ENCODE measurements around the gene MACROD2.

- TF ChIP-seq POLR2A (IDR thresholded peaks at IDR 0.05; ENCODE audit: low read depth, low read length) (no peak), RFX5 (IDR thresholded peaks at IDR 0.05; ENCODE audit: low read depth, low read length) (no peak), CTCF (conservative IDR thresholded peaks at IDR 0.05; ENCODE audit: low read depth, low read length) (no peak), SMC3 (IDR thresholded peaks at IDR 0.05; ENCODE audit: low read depth, low read length) (no peak), USF2 (IDR thresholded peaks at IDR 0.05; ENCODE audit: low read depth, low read length) (no peak), NFE2L2 (IDR thresholded peaks at IDR 0.05; ENCODE audit: low read depth, low read length) (no peak), CEBPB (IDR thresholded peaks at IDR 0.05; ENCODE audit: low read depth, low read length) (no peak), RAD21 (IDR thresholded peaks at IDR 0.05; ENCODE audit: low read length) (no peak), RCOR1 (IDR thresholded peaks at IDR 0.05; ENCODE audit: insufficient replicate concordance, low read length) (no peak)
These were observed 1416.5 kb downstream of the MACROD2 start for GRCh38 chr20:15411781-15412180.

Data from IMR-90 (cell line).